Posterior vena cava (tissue), 2 donors: ENCODE measurements around the gene RIPOR2. TPM values are rescaled to one million over a fixed set of nuclear protein-coding genes. Genes with fewer than 3 reads are reported as not detected.
"Not testable (repeated sequence)": the region's sequence is repeated elsewhere in the genome, so short reads cannot be mapped to it uniquely, and the experiment has no call there.

ENCODE experiments used
- DNase-seq: peaks from one replicate; pipeline ENCODE4 v3.0.0-alpha.2; 2020; ENCODE audit warnings: low spot score
- intact Hi-C, 2 donors: fragments of 100-400 bp; cut with DNase I; formaldehyde crosslinking; loops; one replicate each; pipeline versions ENCODE4 v1.14.1 to v1.14.2; 2022 to 2023
- total RNA-seq, 2 donors: library from RNA; stranded (reverse); fragmentation: NEBNext Ultra II Directional; extraction: Animal tissue kit (Norgen Biotek cat#: 25700); gene quantifications; one replicate each; pipeline ENCODE4 v1.2.1, GENCODE V29; 2021
- donor health status: DM: yes; HTN: yes; CAD: no.
- donor health status: DM: yes; HTN: yes; CAD: no.

The RIPOR2 gene
- total RNA-seq, 2 donors from 2014 or later, result 11.8 to 14.9 TPM

DNA sequence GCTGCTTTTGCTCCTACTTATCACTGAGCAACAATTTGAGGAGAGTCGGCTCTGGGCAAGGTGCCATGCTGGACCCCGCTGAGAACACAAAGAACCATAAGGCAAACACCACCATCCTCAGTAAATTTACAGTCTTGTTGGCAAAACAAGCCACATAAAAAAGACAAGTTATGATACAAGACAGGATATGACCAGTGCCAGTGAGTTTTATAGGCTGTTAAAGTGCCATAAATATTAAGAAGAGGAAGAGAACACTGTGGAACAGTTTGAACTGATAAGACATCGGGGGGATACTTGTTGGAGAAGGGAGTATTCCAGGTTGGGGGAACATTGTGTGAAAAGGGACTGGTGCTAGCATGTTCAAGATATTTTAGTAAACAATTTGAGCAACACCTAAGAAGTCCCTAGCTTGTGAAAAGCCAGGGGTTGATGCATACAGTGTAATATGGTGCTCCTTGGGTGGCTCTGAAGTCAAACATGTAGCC lies 25.3 kb upstream of the RIPOR2 start:
- no peak for DNase-seq
- intact Hi-C loops, result no loop called here

DNA sequence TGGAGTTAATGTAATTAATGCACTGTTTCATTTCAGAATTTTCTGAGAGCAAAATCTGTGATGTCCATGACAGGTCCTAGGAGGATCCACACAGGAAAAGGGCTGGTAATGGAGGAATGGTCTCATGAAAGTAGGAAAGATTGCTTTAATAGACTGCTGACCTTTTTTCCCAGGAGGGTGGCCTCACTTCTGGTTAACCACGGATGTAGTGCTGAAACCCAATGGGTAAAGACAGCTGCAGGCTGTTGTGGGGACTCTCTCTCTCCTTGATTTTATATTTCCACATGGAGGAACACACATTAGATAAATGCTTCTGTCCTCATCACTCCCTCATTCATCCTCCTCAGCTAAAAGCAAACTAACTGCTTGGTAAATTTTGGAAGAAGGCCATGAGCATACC lies 23.6 kb upstream of the RIPOR2 start:
- intact Hi-C loops, result no loop called here
- no peak for DNase-seq

DNA sequence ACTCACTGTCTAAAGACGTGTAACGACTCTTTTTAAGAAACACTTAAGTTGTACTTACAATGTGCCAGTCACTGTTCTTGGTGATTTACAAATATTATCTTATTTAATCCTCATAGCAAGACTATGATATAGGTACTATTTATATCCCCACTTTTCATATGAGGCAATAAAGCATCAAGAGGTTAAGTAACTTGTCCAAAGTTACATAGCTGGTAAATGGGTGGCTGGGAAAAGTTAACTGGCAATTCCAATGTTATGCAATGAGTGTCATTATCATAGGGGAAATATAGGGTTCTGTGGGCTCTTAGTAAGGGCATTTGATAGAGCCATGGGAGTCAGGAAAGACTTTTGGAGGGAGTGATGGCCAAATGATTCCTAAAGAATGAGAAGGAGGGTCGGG lies 21.4 kb upstream of the RIPOR2 start:
- DNase-seq, result no peak
- intact Hi-C loops, result no loop called here

DNA sequence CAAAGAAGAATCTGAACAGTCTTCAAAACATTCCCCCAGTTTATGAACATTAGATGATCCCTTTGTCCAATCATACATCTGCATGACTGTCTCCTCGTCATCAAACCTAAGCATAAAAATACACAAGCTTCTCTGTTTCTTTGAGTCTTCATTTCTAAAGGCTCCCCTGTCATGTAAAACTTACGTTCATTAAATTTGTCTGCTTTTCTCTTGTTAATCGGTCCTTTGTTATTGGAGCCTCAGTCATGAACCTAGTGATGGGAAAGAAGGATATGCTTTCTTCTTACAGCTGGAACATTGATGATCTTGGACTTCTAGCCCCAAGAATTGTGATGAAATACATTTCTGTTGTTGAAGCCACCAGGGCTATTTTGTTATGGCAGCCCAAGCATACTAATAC lies 18.0 kb upstream of the RIPOR2 start:
- no peak for DNase-seq
- intact Hi-C loops, result no loop called here

DNA sequence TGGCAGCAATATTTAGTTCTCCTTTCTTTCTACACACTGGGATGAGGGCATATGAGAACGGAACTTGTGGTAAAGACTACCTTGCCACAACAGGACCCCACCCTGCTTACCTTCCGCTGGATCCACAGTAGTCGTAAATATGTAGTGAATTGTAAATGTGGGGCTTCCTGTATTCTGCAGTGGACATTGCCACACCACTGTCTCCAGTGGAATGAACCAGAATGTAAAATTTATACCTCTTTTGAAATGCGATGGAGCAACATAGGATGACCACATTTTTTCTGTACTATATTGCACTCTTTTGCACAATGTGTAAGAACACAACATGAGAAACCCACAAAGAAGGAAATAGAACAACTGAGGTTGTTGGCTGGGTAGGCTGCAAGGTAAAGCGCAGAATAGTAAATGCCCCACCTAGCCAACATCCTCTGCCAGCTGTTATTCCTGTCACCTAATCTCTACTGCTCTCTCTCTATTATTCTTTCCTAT lies 16.1 kb upstream of the RIPOR2 start:
- no peak for DNase-seq
- intact Hi-C loops, result no loop called here

DNA sequence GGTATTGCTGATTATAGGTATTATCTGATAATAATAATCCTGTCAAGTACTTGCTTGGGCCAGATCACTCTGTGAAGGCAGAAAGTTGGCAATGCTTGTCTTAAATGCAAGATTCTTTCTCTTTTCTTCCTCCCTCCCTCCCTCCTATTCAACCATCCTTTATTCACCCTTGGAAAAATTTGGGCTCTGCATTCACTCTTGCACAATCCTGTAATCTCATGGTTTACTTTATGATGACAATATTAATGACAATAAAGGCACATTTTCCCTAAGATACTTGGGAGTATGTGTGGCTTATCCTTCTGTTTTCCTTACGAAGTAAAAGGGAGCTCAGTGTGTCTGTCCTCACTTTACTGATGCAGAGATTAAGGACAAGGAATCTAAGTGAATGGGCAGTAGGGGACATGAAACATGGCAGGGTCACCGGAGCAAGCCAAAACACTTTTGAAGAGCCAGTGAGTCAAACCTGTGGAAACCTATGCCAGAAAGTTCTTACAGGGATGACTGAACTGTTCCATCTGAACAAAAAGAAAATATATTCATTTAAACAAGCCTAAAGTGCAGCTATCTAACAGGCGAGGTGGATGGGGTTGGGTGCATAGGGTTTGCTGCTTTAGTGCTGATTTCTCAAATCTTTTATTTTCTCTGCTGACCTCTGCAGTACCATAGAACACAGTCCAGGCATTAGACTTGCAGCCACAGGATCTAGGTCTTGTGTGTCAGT lies 14.6 kb upstream of the RIPOR2 start:
- intact Hi-C loops, result no loop called here
- DNase-seq, result no peak

DNA sequence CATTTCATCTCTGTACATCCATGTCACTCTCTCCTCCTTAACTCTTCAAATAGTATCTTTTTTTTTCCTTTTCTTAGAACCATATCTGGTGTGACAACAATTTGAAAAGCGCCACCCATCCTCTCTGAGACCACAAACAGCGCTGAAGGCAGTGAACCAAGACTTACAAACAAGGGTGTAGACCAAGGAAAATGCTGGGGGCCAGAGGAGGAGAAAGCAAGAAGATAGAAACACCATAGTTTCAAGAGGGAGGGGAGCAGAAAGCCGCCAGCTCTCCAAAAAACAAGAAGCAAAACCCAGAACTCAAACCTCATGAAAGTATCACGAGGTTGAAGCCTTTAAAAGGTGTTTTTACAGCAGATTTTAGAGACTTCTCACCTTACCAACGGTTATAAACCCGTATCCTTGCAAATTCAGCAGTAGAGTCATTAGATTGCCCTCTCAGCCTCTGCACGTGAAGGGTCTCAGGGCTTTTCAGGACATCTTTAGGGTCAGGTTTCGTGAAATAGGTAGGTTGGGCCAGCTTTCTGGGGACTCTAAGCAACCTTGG lies 13.3 kb upstream of the RIPOR2 start:
- no peak for DNase-seq
- intact Hi-C loops, result no loop called here

DNA sequence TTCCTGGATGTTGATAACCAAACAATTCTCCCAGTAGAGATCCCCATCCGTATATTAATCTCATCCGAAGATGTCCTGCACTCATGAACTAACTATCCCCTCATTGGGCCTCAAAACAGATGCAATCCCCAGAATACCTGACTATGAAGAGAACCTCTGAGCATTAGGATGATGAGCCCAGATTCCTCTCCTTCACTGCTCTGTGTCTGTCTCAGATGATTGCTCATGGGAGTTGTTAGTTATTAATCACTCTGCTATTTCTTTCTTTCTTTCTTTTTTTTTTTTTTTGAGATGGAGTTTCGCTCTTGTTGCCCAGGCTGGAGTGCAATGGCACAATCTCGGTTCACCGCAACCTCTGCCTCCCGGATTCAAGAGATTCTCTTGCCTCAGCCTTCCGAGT lies 12.5 kb upstream of the RIPOR2 start:
- DNase-seq, intact Hi-C loops: not testable (repeated sequence)

DNA sequence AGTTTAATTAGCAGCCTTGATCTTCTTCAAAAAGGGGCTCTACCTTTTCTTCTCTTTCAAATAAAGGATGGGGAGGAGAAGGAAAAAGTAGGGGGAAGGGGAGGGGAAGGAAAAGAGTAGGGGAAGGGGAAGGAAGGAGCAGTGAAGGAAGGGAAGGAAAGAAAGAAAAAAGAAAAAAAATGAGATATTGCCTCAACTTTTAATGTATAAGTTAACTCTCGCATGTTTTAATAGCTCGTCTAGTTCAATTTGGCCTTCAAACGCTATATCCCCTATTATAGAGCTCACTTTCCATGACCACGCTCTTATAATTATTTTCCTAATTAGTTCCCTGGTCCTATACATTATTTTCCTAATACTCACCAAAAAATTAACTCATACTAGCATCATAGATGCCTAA lies 11.9 kb upstream of the RIPOR2 start:
- DNase-seq, result no peak
- intact Hi-C loops, result no loop called here

DNA sequence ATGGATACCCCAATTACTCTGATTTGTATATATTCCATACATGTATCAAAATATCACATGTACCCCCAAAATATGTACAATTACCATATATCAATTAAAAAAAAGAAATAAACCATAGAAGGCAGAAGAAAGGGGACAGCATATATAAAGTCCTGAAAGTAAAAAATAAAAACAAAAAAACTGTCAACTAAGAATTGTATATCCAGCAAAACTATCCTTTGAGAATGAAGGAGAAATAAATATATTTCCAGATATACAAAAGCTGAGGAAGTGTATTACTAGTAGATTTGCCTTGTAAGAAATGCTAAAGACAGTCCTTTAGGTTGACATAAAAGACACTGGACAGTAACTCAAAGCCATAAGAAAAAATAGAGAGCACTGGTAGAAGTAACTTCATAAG lies 9.3 kb upstream of the RIPOR2 start:
- DNase-seq, result no peak
- intact Hi-C loops, result no loop called here

DNA sequence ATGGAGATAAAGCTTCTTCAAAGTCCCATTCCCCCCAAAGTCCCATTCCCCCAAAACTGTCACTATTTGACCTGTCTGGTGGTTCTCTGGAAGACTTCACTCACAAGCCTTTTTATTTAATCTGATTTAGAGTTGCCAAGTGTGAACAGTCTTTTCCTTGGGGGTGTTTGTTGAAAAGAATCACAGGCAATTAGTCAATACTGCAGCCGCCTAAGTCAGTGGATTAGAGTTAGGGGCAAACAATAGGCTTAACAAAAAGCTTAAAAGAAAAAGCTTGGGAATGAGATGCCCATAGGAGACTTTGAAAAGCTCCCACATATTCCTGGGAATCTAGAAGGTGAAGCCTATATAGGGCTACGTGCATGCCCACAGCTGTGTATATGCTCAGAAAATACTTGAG lies 8.0 kb upstream of the RIPOR2 start:
- intact Hi-C loops, result no loop called here
- DNase-seq, result no peak

DNA sequence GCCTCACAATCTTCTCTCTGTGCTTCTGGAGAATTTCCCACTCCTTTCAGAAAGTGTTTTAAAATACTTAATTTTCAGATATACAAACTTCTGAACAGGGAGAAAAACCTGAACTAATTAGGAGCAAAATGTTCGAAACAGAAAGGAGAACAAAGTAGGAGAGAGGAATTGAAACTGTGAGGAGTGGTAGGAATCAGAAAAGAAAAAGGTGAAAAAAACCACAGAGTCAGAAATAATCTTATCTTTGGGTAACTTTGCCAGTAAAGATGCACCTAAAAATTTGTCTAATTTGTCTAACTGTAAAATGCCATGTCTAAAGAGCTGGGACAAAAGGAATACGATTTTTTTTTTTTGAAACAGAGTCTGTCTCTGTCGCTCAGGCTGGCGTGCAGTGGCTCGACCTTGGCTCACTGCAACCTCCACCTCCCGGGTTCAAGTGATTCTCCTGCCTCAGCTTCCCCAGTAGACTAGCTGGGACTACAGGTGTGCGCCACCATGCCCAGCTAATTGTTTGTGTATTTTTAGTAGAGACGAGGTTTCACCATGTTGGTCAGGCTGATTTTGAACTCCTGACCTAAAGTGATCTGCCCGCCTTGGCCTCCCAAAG lies 4.7 kb upstream of the RIPOR2 start:
- DNase-seq, result no peak
- intact Hi-C loops, result no loop called here

DNA sequence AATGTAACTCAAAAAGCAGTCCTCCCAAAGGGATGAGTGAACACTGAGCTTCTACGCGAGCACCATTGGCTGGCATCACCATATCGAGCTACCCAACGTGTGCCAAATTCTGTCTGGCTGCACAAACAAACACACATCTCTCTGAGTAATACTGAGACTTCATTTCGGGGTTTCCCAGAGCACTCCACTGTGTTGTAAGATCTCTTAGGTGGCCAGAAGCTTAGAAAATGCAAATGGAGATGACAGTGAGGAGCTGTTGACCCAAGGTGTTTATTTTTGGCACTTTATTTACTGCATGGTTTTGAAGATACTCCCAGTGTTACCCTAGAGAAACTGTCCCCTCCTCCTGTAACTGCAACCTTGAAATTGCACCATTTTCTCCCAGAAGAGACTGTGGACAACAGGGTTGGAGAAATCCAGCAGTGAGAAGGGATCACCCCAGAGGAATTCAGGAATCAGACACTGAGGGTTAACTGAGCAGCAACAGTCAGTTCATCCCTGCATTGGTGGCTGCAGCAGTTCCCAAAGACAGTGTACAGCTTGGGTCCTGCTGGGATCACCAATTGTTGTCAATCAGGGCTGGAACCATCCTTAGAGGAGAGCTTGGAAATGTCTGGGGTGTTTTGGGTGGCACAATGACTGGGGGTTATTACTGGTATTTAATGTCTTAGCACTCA lies 1.0 kb upstream of the RIPOR2 start:
- intact Hi-C loops, result no loop called here
- DNase-seq, result no peak

DNA sequence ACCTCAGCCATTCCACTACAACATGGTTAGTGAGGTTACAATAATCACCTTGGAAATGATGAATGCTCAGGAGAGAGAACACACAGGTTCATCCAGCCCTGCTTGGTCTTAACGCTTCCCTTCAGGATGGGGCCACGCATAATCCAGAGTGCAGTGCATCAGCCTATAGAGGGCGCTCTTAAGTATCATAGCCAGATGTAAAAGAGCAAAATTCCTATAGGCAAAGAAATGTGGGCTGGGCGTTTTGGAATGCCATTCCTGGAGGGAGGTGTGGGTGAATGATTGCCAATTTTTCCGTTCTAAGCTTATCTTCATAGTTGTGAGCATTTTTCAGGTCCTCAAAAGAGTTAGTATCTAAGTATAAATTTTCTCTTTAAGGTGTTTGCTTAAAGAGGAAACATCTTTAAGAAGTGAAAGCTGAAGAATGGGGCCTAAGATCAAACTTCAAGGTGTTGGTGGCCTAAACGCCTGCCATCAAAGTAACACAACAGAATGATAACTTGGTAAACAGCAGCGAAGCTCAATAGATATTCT lies 1.8 kb downstream of the RIPOR2 start:
- DNase-seq, result no peak
- intact Hi-C loops, result no loop called here

DNA sequence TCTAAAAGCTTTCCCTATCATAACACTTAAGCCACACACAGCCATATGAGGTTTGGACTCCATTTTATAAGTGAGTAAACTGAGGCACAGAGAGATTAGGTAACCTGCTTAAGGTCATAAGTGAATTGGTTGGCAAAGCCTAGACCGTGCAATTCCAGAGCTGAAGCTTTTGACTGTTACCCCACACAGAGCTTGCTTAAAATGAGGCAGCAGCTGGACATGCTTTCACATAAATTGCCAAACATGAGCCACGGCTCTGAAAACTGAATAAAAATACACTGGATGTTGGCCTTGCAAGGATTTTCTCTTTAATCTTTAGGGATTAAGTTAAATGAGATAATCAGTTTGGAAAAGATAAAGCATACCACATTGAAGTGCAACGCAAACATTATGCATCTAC lies 2.5 kb downstream of the RIPOR2 start:
- DNase-seq, result no peak

DNA sequence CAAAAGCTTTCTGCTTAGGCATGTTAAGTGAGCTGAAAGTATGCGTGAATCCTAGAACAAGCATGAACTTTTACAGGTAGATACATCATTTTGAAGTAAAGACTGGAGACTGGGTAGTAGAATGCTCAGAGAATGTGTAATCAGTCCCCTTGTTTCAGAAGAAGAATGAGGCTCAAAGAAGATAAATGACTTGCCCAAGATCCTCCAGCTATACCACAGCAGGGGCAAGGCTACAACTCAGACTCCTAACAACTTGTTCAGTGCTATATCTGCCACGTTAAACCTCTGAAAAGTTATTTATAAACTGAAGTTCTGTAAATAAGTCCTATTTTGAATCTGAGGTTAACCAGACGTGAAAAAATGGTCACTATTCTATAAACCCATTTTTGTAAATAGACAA lies 2.9 kb downstream of the RIPOR2 start:
- intact Hi-C loops, result no loop called here
- DNase-seq, result no peak

More for the DNA sequence above, 2.5 kb downstream of the RIPOR2 start:
- intact Hi-C loops, result no loop called here

DNA sequence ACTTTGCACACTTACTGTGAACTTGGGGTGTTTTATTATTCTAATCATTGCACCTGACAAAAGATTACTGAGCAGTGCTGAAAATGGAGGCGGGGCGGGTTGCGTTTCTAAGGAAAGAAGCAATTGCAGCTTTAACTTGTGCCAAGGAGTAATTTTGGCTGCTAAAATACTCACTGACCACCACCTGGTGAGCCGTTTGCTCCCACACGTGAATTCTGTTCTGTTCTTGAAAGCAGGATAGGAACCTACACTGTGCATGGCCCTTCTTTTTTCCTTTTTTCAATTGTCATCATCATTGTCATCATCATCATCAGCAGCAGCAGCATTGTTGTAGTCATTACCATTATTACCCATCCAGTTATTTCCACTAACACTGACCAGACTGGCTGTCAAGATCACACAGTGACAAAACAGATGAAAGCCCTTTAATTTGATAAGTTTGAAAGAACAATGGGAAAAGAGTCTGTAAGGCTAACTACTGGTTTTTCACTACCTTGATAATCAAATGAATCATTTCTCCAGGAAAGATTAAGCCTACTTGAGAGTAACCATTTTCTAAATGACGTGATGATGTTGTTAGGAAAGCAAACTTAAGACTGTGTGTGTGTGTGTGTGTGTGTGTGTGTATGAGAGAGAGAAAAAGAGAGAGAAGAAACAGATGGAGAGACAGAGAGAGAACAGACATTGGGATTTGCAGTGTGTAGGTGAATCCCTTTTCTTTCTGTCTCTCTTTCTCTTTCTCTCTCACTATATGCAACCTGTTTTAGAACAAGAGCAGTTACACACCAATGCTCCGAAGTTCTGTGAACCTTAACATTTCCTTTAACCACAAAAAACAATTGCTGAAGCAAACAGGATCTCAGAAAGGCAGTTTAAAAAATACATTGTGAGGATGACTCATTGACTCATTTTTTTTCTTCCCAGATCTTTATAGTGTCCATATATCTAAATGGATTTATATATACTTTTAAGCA lies 3.8 kb downstream of the RIPOR2 start:
- no peak for DNase-seq
- intact Hi-C loops, result no loop called here

DNA sequence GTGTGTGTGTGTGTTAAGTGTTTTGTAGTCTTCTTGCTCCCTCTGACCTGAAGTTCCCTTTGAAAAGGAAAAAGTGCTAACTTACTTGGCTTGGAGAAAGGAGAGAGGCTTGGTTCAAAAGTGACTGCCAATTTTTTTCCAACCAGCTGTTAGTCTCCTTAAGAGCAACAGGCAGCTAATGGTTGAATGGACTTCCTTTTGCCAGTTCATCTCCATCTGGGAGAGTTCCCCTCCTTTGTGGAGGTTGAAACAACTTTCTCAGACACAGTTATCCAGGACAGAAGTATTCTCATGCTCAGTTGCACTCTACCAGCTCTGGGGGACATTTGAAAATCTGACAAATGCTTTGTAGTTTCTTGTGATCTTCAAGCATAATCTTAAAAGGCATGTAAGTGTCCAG lies 4.5 kb downstream of the RIPOR2 start:
- no peak for DNase-seq
- intact Hi-C loops, result no loop called here

DNA sequence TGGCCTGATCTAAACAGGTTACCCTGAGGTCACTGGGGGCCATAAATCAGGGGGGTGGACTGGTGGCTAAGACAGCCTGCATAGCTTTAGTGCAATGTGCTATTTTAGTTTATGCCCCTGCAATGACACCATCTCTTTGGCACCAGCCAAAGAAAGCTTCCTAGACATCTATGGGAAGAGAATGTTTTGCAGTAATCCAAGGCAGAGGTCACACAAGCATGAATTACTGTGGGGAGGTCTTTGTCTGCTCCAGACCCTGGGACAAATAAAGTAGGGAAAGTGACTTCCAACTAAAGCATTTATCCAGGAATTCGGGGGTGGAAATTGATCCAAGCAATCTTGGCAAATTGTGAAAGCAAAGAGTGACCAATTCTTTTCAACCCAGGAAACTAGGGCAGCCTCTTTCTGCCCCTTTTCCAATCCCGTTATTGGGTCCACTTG lies 5.3 kb downstream of the RIPOR2 start:
- intact Hi-C loops, result no loop called here
- no peak for DNase-seq
